Natural killer cell (primary cell): ENCODE results near the gene CREBBP. TPM values are rescaled to one million over a fixed set of nuclear protein-coding genes. Genes with fewer than 3 reads are reported as not detected.
"Not testable (repeated sequence)": the region's sequence is repeated elsewhere in the genome, so short reads cannot be mapped to it uniquely, and the experiment has no call there.

ENCODE experiments used
- ATAC-seq, 3 donors: fragments of 150-1000 bp in 2 of 3; fragments of 200-7000 bp in 1 of 3; cut with Tn5 transposase; 1 replicate in 1 of 3; 2 replicates in 2 of 3; pipeline ENCODE4 v1.10.0; 2021; ENCODE audit warnings: mild to moderate bottlenecking in 2 of 3, moderate library complexity in 2 of 3
- DNase-seq, 2 donors: peaks; one replicate each; pipeline versions ENCODE4 v3.0.0 to v3.0.0-alpha.2; 2013 to 2021; ENCODE audit warnings: mixed read lengths in 1 of 2
- H3K27ac ChIP-seq: one replicate; pipeline ENCODE4 v1.5.1; 2013; ENCODE audit warnings: mild to moderate bottlenecking, low read length
- H3K27me3 ChIP-seq: one replicate; pipeline ENCODE4 v1.6.1; 2013; ENCODE audit warnings: low read length; ENCODE audit not compliant: control insufficient read depth, insufficient read depth
- H3K36me3 ChIP-seq: one replicate; pipeline ENCODE4 v1.6.1; 2013; ENCODE audit warnings: low read length; ENCODE audit not compliant: control insufficient read depth, insufficient read depth
- H3K4me1 ChIP-seq: one replicate; pipeline ENCODE4 v1.6.1; 2013; ENCODE audit warnings: low read length; ENCODE audit not compliant: control insufficient read depth, insufficient read depth
- H3K4me3 ChIP-seq: one replicate; pipeline ENCODE4 v1.5.1; 2013; ENCODE audit warnings: low read length
- H3K9me3 ChIP-seq: one replicate; pipeline ENCODE4 v1.6.1; 2013; ENCODE audit warnings: low read length; ENCODE audit not compliant: control insufficient read depth, insufficient read depth
- H3K27ac Mint-ChIP-seq, 2 donors: one replicate each; pipeline ENCODE4 v1.8.0; 2022; ENCODE audit warnings: mild to moderate bottlenecking in 2 of 2, mixed read lengths in 2 of 2, moderate library complexity in 1 of 2
- H3K27me3 Mint-ChIP-seq, 2 donors: one replicate each; pipeline ENCODE4 v1.8.0; 2022; ENCODE audit warnings: low read depth in 2 of 2, mixed read lengths in 2 of 2
- H3K36me3 Mint-ChIP-seq: one replicate; pipeline ENCODE4 v1.8.0; 2022; ENCODE audit warnings: mixed read lengths
- H3K4me1 Mint-ChIP-seq, 2 donors: one replicate each; pipeline ENCODE4 v1.8.0; 2022; ENCODE audit warnings: mixed read lengths in 2 of 2
- H3K4me3 Mint-ChIP-seq: one replicate; pipeline ENCODE4 v1.8.0; 2022; ENCODE audit warnings: mild to moderate bottlenecking, moderate library complexity, mixed read lengths
- H3K9me3 Mint-ChIP-seq, 2 donors: one replicate each; pipeline ENCODE4 v1.8.0; 2022; ENCODE audit warnings: mixed read lengths in 2 of 2
- WGBS: methylation state at CpG from one replicate; pipeline ENCODE4 v1.1.7; 2013; ENCODE audit warnings: missing lambda C conversion rate; ENCODE audit not compliant: insufficient coverage; 5-methylcytosine and 5-hydroxymethylcytosine counted together
- intact Hi-C: fragments of 100-400 bp; cut with micrococcal nuclease; formaldehyde crosslinking; loops from one replicate; pipeline ENCODE4 v1.14.2; 2022
- total RNA-seq, 4 donors: library from RNA; stranded (reverse); fragments of 120-200 nt in 1 of 4; gene quantifications; one replicate each; pipeline versions ENCODE4 v1.2.3 to v1.2.4, GENCODE V29; 2013 to 2022
- TF ChIP-seq, protein P1 (sequence below): fragments of 200-600 bp; IDR thresholded peaks from one replicate; pipeline ENCODE4 v1.8.0; 2022; ENCODE audit warnings: antibody characterized with exemption

Gene CREBBP
- total RNA-seq, 3 donors from 2014 or later (not counting 1 experiment from before 2014, with no cell fraction given): 197 to 234 (median 224) TPM

GRCh38 chr16:3717235-3718018, 163.1 kb downstream of the CREBBP start, which contains the start of gene TRAP1:
Gene TRAP1, minus strand, starts transcription at chr16:3717524. Its CDS starts 16 bp downstream, at chr16:3717508.
- Mint-ChIP-seq H3K4me1 (peaks cover 16 to 22% of the 10 kb centered on the region in 2 donors), H3K27ac (peak within 1 kb of the TSS; percentile 57 to 68), H3K9me3 (no peaks in the 10 kb centered on the region), H3K27me3 (no peaks in the 10 kb centered on the region), H3K36me3 (no peaks in the 10 kb centered on the region), H3K4me3 (peak within 1 kb of the TSS; percentile 86)
- Histone ChIP-seq H3K4me3 (peak within 1 kb of the TSS; percentile 73), H3K36me3 (no peaks in the 10 kb centered on the region), H3K27ac (peak within 1 kb of the TSS; percentile 77), H3K9me3 (no peaks in the 10 kb centered on the region), H3K4me1 (peaks cover 15% of the 10 kb centered on the region), H3K27me3 (no peaks in the 10 kb centered on the region)
- peak; percentile 92 to 95 for DNase-seq
- ATAC-seq: peak; percentile 97 to 99 (median 97)
- intact Hi-C loops: no loop called here
- under 1% methylated on average over 95 of the region's 95 CpGs for WGBS
- TF ChIP-seq, protein P1, sequence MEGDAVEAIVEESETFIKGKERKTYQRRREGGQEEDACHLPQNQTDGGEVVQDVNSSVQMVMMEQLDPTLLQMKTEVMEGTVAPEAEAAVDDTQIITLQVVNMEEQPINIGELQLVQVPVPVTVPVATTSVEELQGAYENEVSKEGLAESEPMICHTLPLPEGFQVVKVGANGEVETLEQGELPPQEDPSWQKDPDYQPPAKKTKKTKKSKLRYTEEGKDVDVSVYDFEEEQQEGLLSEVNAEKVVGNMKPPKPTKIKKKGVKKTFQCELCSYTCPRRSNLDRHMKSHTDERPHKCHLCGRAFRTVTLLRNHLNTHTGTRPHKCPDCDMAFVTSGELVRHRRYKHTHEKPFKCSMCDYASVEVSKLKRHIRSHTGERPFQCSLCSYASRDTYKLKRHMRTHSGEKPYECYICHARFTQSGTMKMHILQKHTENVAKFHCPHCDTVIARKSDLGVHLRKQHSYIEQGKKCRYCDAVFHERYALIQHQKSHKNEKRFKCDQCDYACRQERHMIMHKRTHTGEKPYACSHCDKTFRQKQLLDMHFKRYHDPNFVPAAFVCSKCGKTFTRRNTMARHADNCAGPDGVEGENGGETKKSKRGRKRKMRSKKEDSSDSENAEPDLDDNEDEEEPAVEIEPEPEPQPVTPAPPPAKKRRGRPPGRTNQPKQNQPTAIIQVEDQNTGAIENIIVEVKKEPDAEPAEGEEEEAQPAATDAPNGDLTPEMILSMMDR: no peak

DNA sequence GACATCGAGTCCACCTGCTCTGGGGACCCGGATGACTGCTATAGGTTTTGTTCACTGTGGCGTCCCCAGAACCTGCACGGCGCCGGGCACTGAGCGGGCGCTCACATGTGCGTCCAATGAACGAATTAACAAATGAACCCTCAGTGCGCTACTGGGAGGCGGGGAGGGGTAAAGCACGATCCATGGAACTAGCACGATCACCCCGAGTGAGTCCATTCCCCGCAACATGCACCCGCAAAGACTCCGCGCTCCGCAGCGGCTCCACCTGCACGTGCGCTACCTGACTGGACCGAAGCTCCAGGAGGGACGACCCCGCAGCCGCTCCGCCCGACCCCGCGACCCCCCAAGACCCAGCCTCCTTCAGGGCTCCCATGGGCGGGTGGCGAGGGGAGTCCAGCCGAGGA, 163.7 kb downstream of the CREBBP start:
- H3K4me1 Mint-ChIP-seq: peaks cover 16 to 22% of the 10 kb centered on the region in 2 donors

GRCh38 chr16:3715430-3715829, 165.1 kb downstream of the CREBBP start:
- Mint-ChIP-seq H3K27ac (no peak overlapping the region), H3K4me3 (peak overlapping the region; percentile 50), H3K9me3 (no peaks in the 10 kb centered on the region), H3K36me3 (no peaks in the 10 kb centered on the region), H3K27me3 (no peaks in the 10 kb centered on the region), H3K4me1 (peaks cover 16 to 22% of the 10 kb centered on the region in 2 donors)
- DNase-seq (no peak), ATAC-seq (no peak)
- intact Hi-C loops: no loop called here
- Histone ChIP-seq H3K4me3 (no peak overlapping the region), H3K9me3 (no peaks in the 10 kb centered on the region), H3K27ac (no peak overlapping the region), H3K4me1 (peaks cover 15% of the 10 kb centered on the region), H3K36me3 (no peaks in the 10 kb centered on the region), H3K27me3 (no peaks in the 10 kb centered on the region)
- 87% methylated on average over 7 of the region's 7 CpGs for WGBS
- TF ChIP-seq, protein P1: no peak

More for the DNA sequence above, 163.7 kb downstream of the CREBBP start:
- TF ChIP-seq, protein P1: no peak
- intact Hi-C loops: no loop called here
- no peak for DNase-seq
- WGBS: 1% methylated on average over 34 of the region's 34 CpGs
- Mint-ChIP-seq H3K27me3 (no peaks in the 10 kb centered on the region), H3K36me3 (no peaks in the 10 kb centered on the region), H3K27ac (peak overlapping the region; percentile 19 to 57), H3K4me3 (peak overlapping the region; percentile 86), H3K9me3 (no peaks in the 10 kb centered on the region)
- no peaks in the 10 kb centered on the region for H3K9me3 ChIP-seq
- ATAC-seq: peak; percentile 4 to 15 (median 5)
- peaks cover 15% of the 10 kb centered on the region for H3K4me1 ChIP-seq
- H3K4me3 ChIP-seq: peak overlapping the region; percentile 73
- H3K36me3 ChIP-seq: no peaks in the 10 kb centered on the region
- no peaks in the 10 kb centered on the region for H3K27me3 ChIP-seq
- H3K27ac ChIP-seq: peak overlapping the region; percentile 46

- WGBS: 96% methylated on average over 10 of the region's 10 CpGs
- H3K4me3 ChIP-seq, H3K36me3 Mint-ChIP-seq, H3K9me3 Mint-ChIP-seq, H3K9me3 ChIP-seq, H3K27ac ChIP-seq, ATAC-seq, H3K27me3 ChIP-seq, H3K27me3 Mint-ChIP-seq, H3K36me3 ChIP-seq, DNase-seq, intact Hi-C loops, H3K27ac Mint-ChIP-seq: not testable (repeated sequence)
- peaks cover 15% of the 10 kb centered on the region for H3K4me1 ChIP-seq
- peaks cover 16 to 22% of the 10 kb centered on the region in 2 donors for H3K4me1 Mint-ChIP-seq
- peak overlapping the region; percentile 49 for H3K4me3 Mint-ChIP-seq
Measured at GRCh38 chr16:3714378-3714777, 166.1 kb downstream of the CREBBP start.
